Rectal smooth muscle tissue (tissue), 1 donor: Measurements from ENCODE around the gene TSPAN32.
"Not testable (repeated sequence)": the region's sequence is repeated elsewhere in the genome, so short reads cannot be mapped to it uniquely, and the experiment has no call there.

Source experiments
- H3K27ac ChIP-seq: one replicate; pipeline ENCODE4 v1.7.0; 2013; ENCODE audit warnings: low read depth, low read length, inconsistent platforms
- H3K27me3 ChIP-seq: one replicate; pipeline ENCODE4 v1.7.0; 2013; ENCODE audit warnings: low read length; ENCODE audit not compliant: control insufficient read depth, insufficient read depth
- H3K36me3 ChIP-seq: one replicate; pipeline ENCODE4 v1.7.0; 2013; ENCODE audit warnings: low read length; ENCODE audit not compliant: control insufficient read depth, insufficient read depth
- H3K4me1 ChIP-seq: one replicate; pipeline ENCODE4 v1.7.0; 2013; ENCODE audit warnings: low read length; ENCODE audit not compliant: control insufficient read depth, insufficient read depth
- H3K4me3 ChIP-seq: one replicate; pipeline ENCODE4 v1.7.0; 2013; ENCODE audit warnings: low read length
- H3K9ac ChIP-seq: one replicate; pipeline ENCODE4 v1.7.0; 2013; ENCODE audit warnings: low read length

The TSPAN32 gene

GRCh38 chr11:2357651-2358050 is 55.8 kb downstream of the TSPAN32 start:
- H3K27me3 ChIP-seq, H3K36me3 ChIP-seq, H3K4me1 ChIP-seq, H3K9ac ChIP-seq, H3K4me3 ChIP-seq, H3K27ac ChIP-seq: not testable (repeated sequence)

- H3K36me3 ChIP-seq = no peaks in the 10 kb centered on the region
- H3K4me3 ChIP-seq = no peak overlapping the region
- no peak overlapping the region for H3K27ac ChIP-seq
- H3K27me3 ChIP-seq = no peaks in the 10 kb centered on the region
- H3K9ac ChIP-seq = no peak overlapping the region
- H3K4me1 ChIP-seq = no peaks in the 10 kb centered on the region
Observed at GRCh38 chr11:2358754-2359442, 57.1 kb downstream of the TSPAN32 start.

- no peak overlapping the region for H3K27ac ChIP-seq
Observed at GRCh38 chr11:2359557-2359956, 57.7 kb downstream of the TSPAN32 start.

DNA sequence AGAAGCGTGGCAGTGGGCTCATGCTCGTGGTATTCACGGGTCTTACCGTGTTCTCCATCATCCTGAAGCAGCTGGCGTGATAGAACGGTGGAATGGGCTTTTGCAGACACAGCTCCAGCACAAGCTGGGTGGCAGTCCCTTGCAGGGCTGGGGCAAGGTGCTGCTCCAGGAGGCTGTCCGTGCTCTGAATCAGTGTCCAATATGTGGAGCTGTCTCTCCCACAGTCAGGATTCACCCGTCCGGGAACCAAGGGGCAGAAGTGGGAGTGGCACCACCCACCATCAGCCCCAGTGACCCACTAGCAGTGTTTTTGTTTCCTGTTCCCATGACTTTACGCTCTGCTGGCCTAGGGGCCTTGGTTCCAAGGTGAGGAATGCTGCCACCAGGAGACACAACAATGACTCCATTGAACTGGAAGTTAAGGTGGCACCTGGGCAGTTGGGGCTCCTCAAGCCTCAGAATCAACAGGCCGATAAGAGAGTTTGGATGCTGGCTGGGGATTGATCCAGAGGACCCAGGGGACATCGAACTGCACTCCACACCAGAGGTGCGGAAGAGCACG is 58.3 kb downstream of the TSPAN32 start:
- H3K27me3 ChIP-seq = no peaks in the 10 kb centered on the region
- no peak overlapping the region for H3K27ac ChIP-seq
- no peak overlapping the region for H3K9ac ChIP-seq
- H3K4me3 ChIP-seq = no peak overlapping the region
- H3K4me1 ChIP-seq = no peaks in the 10 kb centered on the region
- no peaks in the 10 kb centered on the region for H3K36me3 ChIP-seq

More at GRCh38 chr11:2359557-2359956, 57.7 kb downstream of the TSPAN32 start:
- no peaks in the 10 kb centered on the region for H3K27me3 ChIP-seq
- no peaks in the 10 kb centered on the region for H3K4me1 ChIP-seq
- no peaks in the 10 kb centered on the region for H3K36me3 ChIP-seq
- no peak overlapping the region for H3K4me3 ChIP-seq
- no peak overlapping the region for H3K9ac ChIP-seq

DNA sequence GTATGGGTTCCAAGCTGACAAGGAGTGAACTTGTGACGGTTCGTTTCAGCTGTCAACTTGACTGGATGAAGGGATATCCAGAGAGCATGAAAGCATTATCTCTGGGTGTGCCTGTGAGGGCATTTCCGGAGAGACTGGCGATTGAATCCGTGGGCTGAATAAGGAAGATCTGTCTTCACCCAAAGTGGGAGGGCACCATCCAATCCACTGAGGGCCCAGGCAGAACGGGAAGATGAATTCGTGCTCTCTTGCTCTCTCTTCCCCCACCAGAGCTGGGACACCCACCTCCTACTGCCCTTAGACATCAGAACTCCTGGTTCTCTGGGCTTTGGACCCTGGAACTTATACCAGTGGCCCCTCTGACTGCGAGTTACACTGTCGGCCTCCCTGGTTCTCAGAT is 59.8 kb downstream of the TSPAN32 start:
- no peak overlapping the region for H3K4me3 ChIP-seq
- H3K4me1 ChIP-seq = no peaks in the 10 kb centered on the region
- H3K27ac ChIP-seq = no peak overlapping the region
- no peak overlapping the region for H3K9ac ChIP-seq
- H3K36me3 ChIP-seq = no peaks in the 10 kb centered on the region
- H3K27me3 ChIP-seq = no peaks in the 10 kb centered on the region

DNA sequence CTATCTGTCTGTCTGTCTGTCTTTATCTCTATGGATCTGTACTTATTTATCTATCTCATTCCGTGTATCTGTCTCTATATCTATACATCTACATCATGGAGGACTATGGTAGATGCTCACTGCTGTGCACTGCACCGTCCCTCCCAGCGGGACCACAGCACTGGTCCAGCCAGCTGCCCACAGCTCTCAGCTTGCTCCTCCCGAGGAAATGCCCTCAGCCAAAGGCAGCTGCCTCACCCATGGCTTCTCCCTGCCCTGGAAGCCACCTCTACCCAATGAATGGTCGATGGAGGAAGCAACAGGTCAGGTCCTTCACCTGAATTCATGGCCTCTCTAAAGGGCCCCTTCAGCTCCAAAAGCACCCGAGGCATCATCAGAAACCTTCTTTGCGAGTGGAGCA is 60.6 kb downstream of the TSPAN32 start:
- Histone ChIP-seq H3K27ac (no peak overlapping the region), H3K36me3 (no peaks in the 10 kb centered on the region), H3K4me1 (no peaks in the 10 kb centered on the region), H3K9ac (no peak overlapping the region), H3K4me3 (no peak overlapping the region), H3K27me3 (no peaks in the 10 kb centered on the region)

DNA sequence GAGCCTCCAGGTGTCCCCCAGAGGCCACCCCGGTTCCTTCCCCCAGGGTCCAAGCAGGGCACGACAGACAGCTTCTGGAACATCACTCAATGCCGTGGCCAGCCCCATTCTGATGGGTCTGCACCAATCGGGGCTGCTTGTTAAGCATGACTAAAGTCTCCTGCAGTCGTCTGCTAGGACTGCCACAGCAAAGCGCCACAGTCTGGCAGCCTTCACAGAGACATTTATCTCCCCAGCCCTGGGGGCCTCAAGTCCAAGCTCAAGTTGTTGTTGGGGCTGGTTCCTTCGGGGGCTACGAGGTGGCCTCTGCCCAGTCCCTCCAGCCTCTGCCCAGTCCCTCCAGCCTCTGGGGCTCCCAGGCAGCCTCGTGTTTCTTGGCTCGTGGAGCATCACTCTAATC is 61.3 kb downstream of the TSPAN32 start:
- no peak overlapping the region for H3K9ac ChIP-seq
- H3K4me3 ChIP-seq = no peak overlapping the region
- no peaks in the 10 kb centered on the region for H3K4me1 ChIP-seq
- no peak overlapping the region for H3K27ac ChIP-seq
- H3K27me3 ChIP-seq = no peaks in the 10 kb centered on the region
- no peaks in the 10 kb centered on the region for H3K36me3 ChIP-seq

GRCh38 chr11:2363577-2364370 is 62.0 kb downstream of the TSPAN32 start:
- Histone ChIP-seq H3K9ac (no peak overlapping the region), H3K27ac (no peak overlapping the region), H3K4me3 (no peak overlapping the region), H3K27me3 (no peaks in the 10 kb centered on the region), H3K4me1 (no peaks in the 10 kb centered on the region), H3K36me3 (no peaks in the 10 kb centered on the region)

DNA sequence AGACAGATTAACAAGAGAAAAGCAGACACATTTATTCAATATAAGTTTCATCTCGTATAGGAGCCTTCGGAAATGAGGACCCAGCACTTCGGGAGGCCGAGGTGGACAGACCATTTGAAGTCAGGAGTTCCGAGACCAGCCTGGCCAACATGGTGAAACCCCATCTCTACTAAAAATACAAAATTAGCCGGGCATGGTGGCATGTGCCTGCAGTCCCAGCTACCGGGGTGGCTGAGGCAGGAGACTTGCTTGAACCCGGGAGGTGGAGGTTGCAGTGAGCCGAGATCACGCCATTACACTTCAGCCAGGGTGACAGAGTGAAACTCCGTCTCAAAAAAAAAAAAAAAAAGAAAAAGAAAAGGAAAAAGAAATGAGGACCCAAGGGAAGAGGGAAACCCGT is 62.6 kb downstream of the TSPAN32 start:
- not testable (repeated sequence) for H3K36me3 ChIP-seq, H3K27ac ChIP-seq, H3K27me3 ChIP-seq, H3K4me3 ChIP-seq, H3K4me1 ChIP-seq, H3K9ac ChIP-seq

GRCh38 chr11:2365571-2366210 is 63.9 kb downstream of the TSPAN32 start:
- Histone ChIP-seq H3K27me3 (no peaks in the 10 kb centered on the region), H3K9ac (no peak overlapping the region), H3K4me3 (no peak overlapping the region), H3K36me3 (no peaks in the 10 kb centered on the region), H3K4me1 (no peaks in the 10 kb centered on the region), H3K27ac (no peak overlapping the region)

DNA sequence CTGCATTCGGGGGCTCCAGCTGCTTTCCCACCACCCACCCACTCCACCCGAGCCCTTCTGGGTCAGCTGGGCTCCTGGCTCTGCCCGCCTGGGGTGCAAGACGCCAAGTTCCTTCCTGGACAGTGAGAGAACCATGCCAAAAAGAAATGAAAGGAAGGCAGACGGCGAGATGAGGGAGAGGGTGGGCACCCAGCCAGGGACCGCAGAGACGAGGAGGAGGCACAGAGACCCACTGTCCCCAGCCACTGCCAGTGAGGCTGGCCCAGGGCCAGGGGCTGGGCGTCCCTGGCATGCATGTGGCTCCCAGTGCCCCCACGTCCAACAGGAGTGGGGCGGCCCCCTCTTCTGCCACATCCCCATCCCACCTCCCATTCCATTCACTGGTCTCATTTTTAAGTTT is 64.5 kb downstream of the TSPAN32 start:
- no peaks in the 10 kb centered on the region for H3K36me3 ChIP-seq
- H3K9ac ChIP-seq = no peak overlapping the region
- H3K27ac ChIP-seq = no peak overlapping the region
- no peaks in the 10 kb centered on the region for H3K27me3 ChIP-seq
- no peaks in the 10 kb centered on the region for H3K4me1 ChIP-seq
- no peak overlapping the region for H3K4me3 ChIP-seq

DNA sequence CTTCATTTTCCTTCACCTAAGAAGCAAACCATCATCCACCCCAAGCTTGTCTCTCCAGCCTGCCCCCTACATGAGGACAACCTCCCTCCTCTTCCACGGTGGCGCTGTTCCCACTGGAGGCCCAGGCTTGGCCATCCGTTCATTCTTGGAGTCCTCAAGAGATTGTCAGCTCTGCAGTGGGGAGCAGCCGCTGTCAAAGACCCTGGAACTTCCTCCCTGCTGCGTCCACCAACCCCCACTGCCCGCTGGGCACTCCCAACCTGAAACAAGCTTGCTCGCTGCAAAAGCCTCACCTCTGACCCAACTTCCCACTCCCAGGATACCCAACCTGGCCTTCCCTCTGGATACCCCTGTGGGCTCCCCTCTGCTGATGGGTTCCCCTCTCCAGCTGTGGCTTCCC is 64.9 kb downstream of the TSPAN32 start:
- Histone ChIP-seq H3K4me3 (no peak overlapping the region), H3K36me3 (no peaks in the 10 kb centered on the region), H3K27ac (no peak overlapping the region), H3K27me3 (no peaks in the 10 kb centered on the region), H3K4me1 (no peaks in the 10 kb centered on the region), H3K9ac (no peak overlapping the region)
